Measurements from ENCODE around the gene IFNAR1. TPM values are rescaled to one million over a fixed set of nuclear protein-coding genes. Genes with fewer than 3 reads are reported as not detected.

IFNAR1 gene
- total and polyA plus RNA-seq, 2 of the 4 experiments (the other 2 are of a cell fraction): 7.8 to 9.9 TPM

DNA sequence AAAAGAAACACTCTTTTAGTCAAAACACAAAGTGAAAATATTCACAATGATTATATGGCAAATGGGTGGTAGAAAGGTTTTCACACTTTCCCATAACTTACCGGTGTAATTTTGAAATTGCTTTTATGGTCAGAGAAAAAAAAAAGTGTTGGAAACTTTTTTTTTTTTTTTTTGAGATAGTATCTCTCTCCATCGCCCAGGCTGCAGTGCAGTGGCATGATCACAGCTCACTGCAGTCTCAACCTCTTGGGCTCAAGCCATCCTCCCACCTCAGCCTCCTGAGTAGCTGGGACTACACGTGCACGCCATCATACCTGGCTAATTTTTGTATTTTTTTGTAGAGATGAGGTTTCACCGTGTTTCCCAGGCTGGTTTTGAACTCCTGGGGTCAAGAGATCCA lies 81.7 kb downstream of the IFNAR1 start:
- peaks cover 12% of the 10 kb centered on the region for H3K9me1 ChIP-seq (ENCODE audit: insufficient read depth, low read length)
- H2BK5ac ChIP-seq (ENCODE audit: low read depth, low read length, poor library complexity, severe bottlenecking): no peak overlapping the region
- H3K4me3 ChIP-seq (ENCODE audit: insufficient read depth, low read depth, low read length): no peak overlapping the region
- no peak overlapping the region for H3K23ac ChIP-seq (ENCODE audit: low read depth, low read length)
- H2AK5ac ChIP-seq (ENCODE audit: low read depth, low read length): no peak overlapping the region
- H4K5ac ChIP-seq (ENCODE audit: low read depth, low read length): no peak overlapping the region
- H2BK20ac ChIP-seq (ENCODE audit: low read depth, low read length): no peak overlapping the region
- H3K27me3 ChIP-seq (ENCODE audit: control insufficient read depth, insufficient read depth, low read length): no peaks in the 10 kb centered on the region
- DNase-seq: no peak
- H3K18ac ChIP-seq (ENCODE audit: low read depth, low read length): no peak overlapping the region
- no TSS peak for BruUV-seq (replicated peaks)
- peaks cover 19 to 61% of the 10 kb centered on the region in 2 experiments for H3K79me1 ChIP-seq (ENCODE audit: low read depth in 1 of 2, low read length in 2 of 2)
- ATAC-seq (ENCODE audit: low read depth): no peak
- H4K91ac ChIP-seq (ENCODE audit: insufficient read depth, low read depth, low read length): no peak overlapping the region
- TF ChIP-seq CHD1 (IDR thresholded peaks at IDR 0.05; ENCODE audit: low read depth, low read length) (no peak), MAZ (IDR thresholded peaks at IDR 0.05; ENCODE audit: borderline replicate concordance, low read depth, low read length) (no peak), RFX5 (IDR thresholded peaks at IDR 0.05; ENCODE audit: low read depth, low read length) (no peak), MXI1 (IDR thresholded peaks at IDR 0.05; ENCODE audit: borderline replicate concordance, low read depth, low read length) (no peak), CEBPB (IDR thresholded peaks at IDR 0.05; ENCODE audit: low read depth, low read length) (no peak), POLR2A (IDR thresholded peaks at IDR 0.05; ENCODE audit: low read depth, low read length) (no peak)
- H2BK15ac ChIP-seq (ENCODE audit: low read depth, low read length): no peak overlapping the region
- no peak overlapping the region for H2AFZ ChIP-seq (replicated peaks; ENCODE audit: low read length, poor library complexity)
- H3K9me3 ChIP-seq (ENCODE audit: control insufficient read depth, insufficient read depth, low read length): no peaks in the 10 kb centered on the region
- no peak overlapping the region for H3K9ac ChIP-seq (ENCODE audit: low read depth, low read length)
- ChIA-PET CTCF (interaction anchor here (1.6 kb wide), 1 partner anchor 46 kb away, joined by 5 read pairs; no protein-coding TSS in a partner anchor), POLR2A (ENCODE audit: unreplicated experiment) (interaction anchor here (0.5 to 0.7 kb wide), 2 partner anchors 21 to 30 kb away, joined by 4 to 6 read pairs; no protein-coding TSS in a partner anchor)
- H3K27ac ChIP-seq (ENCODE audit: insufficient read depth, low read length): no peak overlapping the region
- WGBS, 2 experiments (ENCODE audit: extremely low coverage in 2 of 2, insufficient read length in 1 of 2): no CpG with 5 or more reads among the region's 5 CpGs
- no peak overlapping the region for H2AK9ac ChIP-seq (replicated peaks; ENCODE audit: low read depth, low read length, poor library complexity)
- no peak overlapping the region for H3K4ac ChIP-seq (ENCODE audit: low read depth, low read length)
- peaks cover 8% of the 10 kb centered on the region for H3K4me1 ChIP-seq (ENCODE audit: control insufficient read depth, insufficient read depth, low read length)
- in situ Hi-C loops (cut with MboI; ENCODE audit: low sequenced_read_pairs) (no loop called here), dilution Hi-C loops (cut with HindIII; ENCODE audit: low sequenced_read_pairs, unreplicated experiment) (no loop called here), intact Hi-C loops (cut with micrococcal nuclease) (loop anchor here (10.0 kb wide), 1 partner anchor 62 kb away; no protein-coding TSS in a partner anchor)
- no peak overlapping the region for H2BK120ac ChIP-seq (ENCODE audit: low read depth, low read length)
- H3K56ac ChIP-seq (ENCODE audit: extremely low read depth, insufficient read depth, low read length): no peak overlapping the region
- no peak overlapping the region for H3K4me2 ChIP-seq (ENCODE audit: low read depth, low read length)
- peaks cover 64% of the 10 kb centered on the region for H4K20me1 ChIP-seq (ENCODE audit: insufficient read depth, low read length)
- H4K8ac ChIP-seq (ENCODE audit: low read depth in 2 of 2, low read length in 2 of 2): no peak overlapping the region
- peaks cover 11% of the 10 kb centered on the region for H3K36me3 ChIP-seq (ENCODE audit: control insufficient read depth, insufficient read depth, low read length)
- no peak overlapping the region for H3K14ac ChIP-seq (replicated peaks; ENCODE audit: low read depth, low read length)

Other genes with a start within 250 kb of the IFNAR1 start
- gene IFNAR2, start 95.0 kb upstream of the IFNAR1 start, total RNA-seq (2012; rRNA removed): 6.3 and 7.2 TPM in 2 replicates
- 10.9 and 13.9 TPM in 2 replicates for gene IFNAR2, start 95.0 kb upstream of the IFNAR1 start, polyA plus RNA-seq (2012; rRNA removed)
- 40.8 and 45.2 TPM in 2 replicates for gene IL10RB, start 58.6 kb upstream of the IFNAR1 start, total RNA-seq (2012; rRNA removed)
- 19.0 and 20.1 TPM in 2 replicates for gene IL10RB, start 58.6 kb upstream of the IFNAR1 start, polyA plus RNA-seq (2012; rRNA removed)
- gene IFNGR2, start 78.4 kb downstream of the IFNAR1 start, total RNA-seq (2012; rRNA removed): 52.8 and 66.0 TPM in 2 replicates
- gene IFNGR2, start 78.4 kb downstream of the IFNAR1 start, polyA plus RNA-seq (2012; rRNA removed): 64.9 and 73.8 TPM in 2 replicates
- 10.9 and 21.4 TPM in 2 replicates for gene TMEM50B, start 155.0 kb downstream of the IFNAR1 start, total RNA-seq (2012; rRNA removed)
- gene TMEM50B, start 155.0 kb downstream of the IFNAR1 start, polyA plus RNA-seq (2012; rRNA removed): 20.1 and 25.9 TPM in 2 replicates
- 0.54 and 1.4 TPM in 2 replicates for gene DNAJC28, start 166.7 kb downstream of the IFNAR1 start, total RNA-seq (2012; rRNA removed)
- gene DNAJC28, start 166.7 kb downstream of the IFNAR1 start, polyA plus RNA-seq (2012; rRNA removed): 0.60 and 0.65 TPM in 2 replicates
- gene GART, start 217.1 kb downstream of the IFNAR1 start, total RNA-seq (2012; rRNA removed): 73.8 and 115 TPM in 2 replicates
- 21.0 and 29.9 TPM in 2 replicates for gene GART, start 217.1 kb downstream of the IFNAR1 start, polyA plus RNA-seq (2012; rRNA removed)
- 144 and 146 TPM in 2 replicates for gene SON, start 218.1 kb downstream of the IFNAR1 start, total RNA-seq (2012; rRNA removed)
- 62.9 and 81.6 TPM in 2 replicates for gene SON, start 218.1 kb downstream of the IFNAR1 start, polyA plus RNA-seq (2012; rRNA removed)

Data from IMR-90 (cell line).